ENCODE measurements around the gene GAL. TPM values are rescaled to one million over a fixed set of nuclear protein-coding genes. Genes with fewer than 3 reads are reported as not detected.

GAL gene
- total and polyA plus RNA-seq, 2 experiments from 2014 or later = 0.97 to 24.7 TPM

DNA sequence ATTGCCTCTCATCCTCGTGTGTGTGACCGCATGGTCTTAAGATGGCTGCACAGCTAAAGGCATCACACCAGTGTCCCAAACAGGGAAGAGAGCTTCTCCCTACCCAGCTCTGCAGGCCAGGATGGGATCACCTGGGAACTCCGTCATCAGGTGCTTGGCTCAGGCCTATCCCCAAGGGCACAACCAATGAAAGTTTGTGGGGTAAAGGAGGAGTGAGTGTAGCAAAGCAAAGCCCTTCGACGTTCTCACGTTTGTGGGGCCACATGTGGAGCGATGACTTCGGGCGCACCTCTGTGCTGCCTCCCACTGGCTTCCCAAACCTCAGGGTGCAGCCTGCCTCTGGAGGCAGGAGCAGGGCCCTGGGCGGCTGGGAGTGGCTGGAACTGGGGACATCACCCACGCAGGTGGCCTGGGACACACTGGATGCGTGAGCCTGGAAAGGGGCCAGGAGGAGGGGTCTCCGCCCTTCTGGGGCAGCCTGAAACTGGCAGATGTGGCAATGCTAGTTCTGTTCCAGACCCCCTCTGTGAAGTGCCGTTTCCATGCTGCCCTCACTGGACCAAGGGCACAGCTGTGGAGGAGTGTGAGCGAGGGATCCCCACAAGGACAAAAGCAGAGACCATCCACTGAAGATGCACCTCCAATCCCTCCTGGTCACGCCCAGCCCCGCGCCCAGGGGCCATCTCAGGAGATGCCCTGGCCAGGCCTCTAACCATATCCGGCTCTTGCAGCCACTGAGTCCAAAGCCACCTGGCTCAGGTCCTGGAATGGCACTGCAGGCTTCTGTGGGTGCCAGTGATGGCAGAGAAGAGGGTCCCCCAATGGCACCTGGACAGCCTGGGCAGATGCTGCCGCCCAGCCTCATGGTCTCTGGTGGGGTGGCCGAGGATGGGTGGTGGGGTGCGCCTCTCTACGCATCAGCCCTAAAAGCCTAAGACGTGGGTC, 30.6 kb upstream of the GAL start:
- DNase-seq = no peak
- 60 to 63% methylated on average over 20 to 24 of the region's 24 CpGs for WGBS, 2 experiments (ENCODE audit: low coverage in 1 of 2, low lambda C conversion rate in 2 of 2, missing lambda C conversion rate in 2 of 2)
- Histone ChIP-seq H3K27ac (no peak overlapping the region), H3F3A (ENCODE audit: insufficient read depth) (0 out of 2 replicates have a peak, but pooled peaks cover under 1% of the 10 kb centered on the region), H3K9ac (no peak overlapping the region), H3K27me3 (replicated peaks; ENCODE audit: insufficient read depth) (peaks cover 18% of the 10 kb centered on the region), H3K4me1 (ENCODE audit: insufficient read depth) (0 out of 2 replicates have a peak, but pooled peaks cover 1% of the 10 kb centered on the region), H3K4me3 (no peak overlapping the region), H4K20me1 (ENCODE audit: insufficient read depth) (no peaks in the 10 kb centered on the region), H3K9me2 (ENCODE audit: insufficient read depth) (no peaks in the 10 kb centered on the region), H3K9me3 (ENCODE audit: low read depth) (no peaks in the 10 kb centered on the region), H2AFZ (no peak overlapping the region), H3K4me2 (ENCODE audit: unreplicated experiment) (no peak overlapping the region), H3K79me2 (ENCODE audit: insufficient read depth) (no peaks in the 10 kb centered on the region), H3K36me3 (ENCODE audit: low read depth) (no peaks in the 10 kb centered on the region)
- TF ChIP-seq EZH2phosphoT487 (IDR thresholded peaks at IDR 0.05; ENCODE audit: insufficient read depth, low read depth) (no peak), EZH2 (IDR thresholded peaks at IDR 0.05; ENCODE audit: insufficient read depth, poor library complexity, severe bottlenecking) (no peak)
- in situ Hi-C loops (cut with MboI) = no loop called here

- Histone ChIP-seq H3F3A (ENCODE audit: insufficient read depth) (0 out of 2 replicates have a peak, but pooled peaks cover 3% of the 10 kb centered on the region), H3K4me3 (no peak overlapping the region), H2AFZ (no peak overlapping the region), H3K4me1 (ENCODE audit: insufficient read depth) (peaks cover 10% of the 10 kb centered on the region; the same call in 1 of the 2 replicates), H3K36me3 (ENCODE audit: low read depth) (no peaks in the 10 kb centered on the region), H3K9me2 (ENCODE audit: insufficient read depth) (no peaks in the 10 kb centered on the region), H3K27ac (no peak overlapping the region), H3K79me2 (ENCODE audit: insufficient read depth) (no peaks in the 10 kb centered on the region), H3K9ac (no peak overlapping the region), H3K4me2 (ENCODE audit: unreplicated experiment) (no peak overlapping the region), H4K20me1 (ENCODE audit: insufficient read depth) (no peaks in the 10 kb centered on the region), H3K9me3 (ENCODE audit: low read depth) (no peaks in the 10 kb centered on the region), H3K27me3 (replicated peaks; ENCODE audit: insufficient read depth) (peaks cover 8% of the 10 kb centered on the region)
- WGBS, 2 experiments (ENCODE audit: low coverage in 1 of 2, low lambda C conversion rate in 2 of 2, missing lambda C conversion rate in 2 of 2) = 64% methylated on average over 8 of the region's 8 CpGs
- TF ChIP-seq EZH2phosphoT487 (IDR thresholded peaks at IDR 0.05; ENCODE audit: insufficient read depth, low read depth) = no peak
- TF ChIP-seq EZH2 (IDR thresholded peaks at IDR 0.05; ENCODE audit: insufficient read depth, poor library complexity, severe bottlenecking) = no peak
- no peak for DNase-seq
- in situ Hi-C loops (cut with MboI) = no loop called here
Observed at GRCh38 chr11:68654978-68655377, 29.4 kb upstream of the GAL start.

DNA sequence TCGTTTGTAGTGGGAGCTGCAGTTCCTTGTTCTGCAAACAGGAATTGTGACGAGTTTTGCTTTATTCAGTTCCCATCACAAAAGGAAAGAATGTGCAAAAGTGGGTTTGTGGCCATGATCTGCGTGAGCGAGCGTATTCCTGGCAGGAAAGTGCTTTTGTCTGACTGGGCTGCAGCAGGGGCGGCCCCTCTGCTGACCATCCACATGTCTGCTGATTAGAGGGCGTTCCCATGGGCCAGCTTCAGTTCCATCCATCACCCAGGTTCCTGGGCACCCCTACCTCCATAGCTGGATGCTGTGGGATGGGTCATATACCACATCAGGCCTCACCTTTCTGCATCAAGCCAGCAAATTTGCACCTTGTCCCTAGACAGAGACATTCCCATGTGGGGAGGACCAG, 28.9 kb upstream of the GAL start:
- Histone ChIP-seq H3K4me2 (ENCODE audit: unreplicated experiment) (no peak overlapping the region), H3K4me1 (ENCODE audit: insufficient read depth) (peaks cover 10% of the 10 kb centered on the region; the same call in 1 of the 2 replicates), H3K36me3 (ENCODE audit: low read depth) (no peaks in the 10 kb centered on the region), H4K20me1 (ENCODE audit: insufficient read depth) (no peaks in the 10 kb centered on the region), H3K27ac (no peak overlapping the region), H3F3A (ENCODE audit: insufficient read depth) (0 out of 2 replicates have a peak, but pooled peaks cover 3% of the 10 kb centered on the region), H3K4me3 (no peak overlapping the region), H3K9me2 (ENCODE audit: insufficient read depth) (no peaks in the 10 kb centered on the region), H3K9ac (no peak overlapping the region), H3K27me3 (replicated peaks; ENCODE audit: insufficient read depth) (peaks cover 5% of the 10 kb centered on the region), H3K79me2 (ENCODE audit: insufficient read depth) (no peaks in the 10 kb centered on the region), H2AFZ (no peak overlapping the region), H3K9me3 (ENCODE audit: low read depth) (no peaks in the 10 kb centered on the region)
- in situ Hi-C loops (cut with MboI) = no loop called here
- DNase-seq = no peak
- WGBS, 2 experiments (ENCODE audit: low coverage in 1 of 2, low lambda C conversion rate in 2 of 2, missing lambda C conversion rate in 2 of 2) = 69 to 71% methylated on average over 7 of the region's 7 CpGs
- no peak for TF ChIP-seq EZH2phosphoT487 (IDR thresholded peaks at IDR 0.05; ENCODE audit: insufficient read depth, low read depth)
- TF ChIP-seq EZH2 (IDR thresholded peaks at IDR 0.05; ENCODE audit: insufficient read depth, poor library complexity, severe bottlenecking) = no peak

- no peaks in the 10 kb centered on the region for H3K9me2 ChIP-seq (ENCODE audit: insufficient read depth)
- WGBS, 2 experiments (ENCODE audit: low coverage in 1 of 2, low lambda C conversion rate in 2 of 2, missing lambda C conversion rate in 2 of 2) = 80 to 83% methylated on average over 8 of the region's 8 CpGs
Observed at GRCh38 chr11:68655806-68656205, 28.5 kb upstream of the GAL start.

More at GRCh38 chr11:68655806-68656205, 28.5 kb upstream of the GAL start:
- Histone ChIP-seq H3K4me3 (no peak overlapping the region), H3K36me3 (ENCODE audit: low read depth) (no peaks in the 10 kb centered on the region), H4K20me1 (ENCODE audit: insufficient read depth) (no peaks in the 10 kb centered on the region), H3K4me1 (ENCODE audit: insufficient read depth) (peaks cover 10% of the 10 kb centered on the region; the same call in 1 of the 2 replicates), H3K79me2 (ENCODE audit: insufficient read depth) (no peaks in the 10 kb centered on the region), H3K4me2 (ENCODE audit: unreplicated experiment) (no peak overlapping the region), H3K27ac (no peak overlapping the region), H3K9ac (no peak overlapping the region), H3K9me3 (ENCODE audit: low read depth) (no peaks in the 10 kb centered on the region), H2AFZ (no peak overlapping the region), H3K27me3 (replicated peaks; ENCODE audit: insufficient read depth) (peaks cover 3% of the 10 kb centered on the region), H3F3A (ENCODE audit: insufficient read depth) (0 out of 2 replicates have a peak, but pooled peaks cover 3% of the 10 kb centered on the region)
- no peak for DNase-seq
- TF ChIP-seq EZH2 (IDR thresholded peaks at IDR 0.05; ENCODE audit: insufficient read depth, poor library complexity, severe bottlenecking) (no peak), EZH2phosphoT487 (IDR thresholded peaks at IDR 0.05; ENCODE audit: insufficient read depth, low read depth) (no peak)
- in situ Hi-C loops (cut with MboI) = no loop called here
